KOPT-K1 (cell line): ENCODE measurements around the gene SRD5A1.

ENCODE experiments used
- H3K27ac ChIP-seq: fragments of 200-600 bp; sonication (generic); 2 replicates; pipeline ENCODE4 v1.5.1; 2016; ENCODE audit warnings: antibody characterized with exemption, mild to moderate bottlenecking, low read depth, low read length; ENCODE audit not compliant: poor library complexity, severe bottlenecking
- H3K36me3 ChIP-seq: fragments of 200-600 bp; sonication (generic); 2 replicates; pipeline ENCODE4 v1.5.1; 2017; ENCODE audit warnings: antibody characterized with exemption, mild to moderate bottlenecking, low read length, moderate library complexity; ENCODE audit not compliant: insufficient read depth
- H3K9me3 ChIP-seq: fragments of 200-600 bp; sonication (generic); 2 replicates; pipeline ENCODE4 v1.5.1; 2017; ENCODE audit warnings: antibody characterized with exemption, low read length, mild to moderate bottlenecking; ENCODE audit not compliant: insufficient read depth, poor library complexity, severe bottlenecking

SRD5A1 gene

DNA sequence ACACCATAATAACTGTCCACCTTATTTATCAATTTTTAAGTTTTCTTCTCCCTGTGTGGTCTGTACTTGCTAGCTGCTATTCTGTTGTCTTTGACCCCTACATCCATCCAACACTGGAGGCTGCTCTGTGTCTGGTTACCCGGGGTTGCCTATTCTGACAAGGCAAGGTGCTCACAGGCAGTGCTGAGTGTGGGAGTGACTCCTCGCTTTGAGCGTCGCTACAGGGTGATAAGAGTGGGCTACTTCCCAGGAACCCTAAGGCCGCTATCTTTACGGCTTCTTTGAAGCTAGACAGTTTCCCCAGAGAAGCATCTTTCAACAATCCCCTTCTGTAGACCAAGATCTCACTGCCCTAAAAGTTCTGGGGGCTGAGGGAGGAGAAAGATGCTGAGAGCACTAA is 35.7 kb upstream of the SRD5A1 start:
- peaks cover 73% of the 10 kb centered on the region for H3K36me3 ChIP-seq

DNA sequence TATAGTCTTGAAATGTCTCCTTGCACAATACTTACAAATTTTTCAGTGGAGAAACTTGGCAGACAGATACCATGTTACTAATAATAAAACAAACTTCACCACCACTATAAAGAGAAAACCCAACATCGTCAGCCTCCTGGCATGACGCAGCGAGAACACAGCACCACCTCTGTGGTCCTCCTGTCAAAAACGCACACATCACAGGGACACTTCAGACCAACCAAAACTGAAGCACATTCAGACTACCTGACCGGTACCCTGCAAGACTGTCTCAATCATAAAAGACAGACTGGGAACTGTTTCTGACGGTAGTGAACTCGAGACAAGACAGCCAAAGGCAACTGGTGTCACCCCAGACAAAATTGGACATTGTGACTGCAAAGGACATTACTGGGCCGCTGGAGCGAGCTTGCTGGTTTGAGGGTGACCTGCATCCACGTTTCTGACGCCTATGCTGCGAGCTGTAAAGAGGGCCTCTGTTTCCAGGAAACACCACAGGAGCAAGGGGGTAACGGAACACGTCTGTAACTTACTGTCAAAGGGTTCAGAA is 34.8 kb upstream of the SRD5A1 start:
- Histone ChIP-seq H3K27ac (no peak overlapping the region), H3K36me3 (peaks cover 82% of the 10 kb centered on the region), H3K9me3 (no peaks in the 10 kb centered on the region)

More for the DNA sequence above, 35.7 kb upstream of the SRD5A1 start:
- Histone ChIP-seq H3K27ac (no peak overlapping the region), H3K9me3 (no peaks in the 10 kb centered on the region)

DNA sequence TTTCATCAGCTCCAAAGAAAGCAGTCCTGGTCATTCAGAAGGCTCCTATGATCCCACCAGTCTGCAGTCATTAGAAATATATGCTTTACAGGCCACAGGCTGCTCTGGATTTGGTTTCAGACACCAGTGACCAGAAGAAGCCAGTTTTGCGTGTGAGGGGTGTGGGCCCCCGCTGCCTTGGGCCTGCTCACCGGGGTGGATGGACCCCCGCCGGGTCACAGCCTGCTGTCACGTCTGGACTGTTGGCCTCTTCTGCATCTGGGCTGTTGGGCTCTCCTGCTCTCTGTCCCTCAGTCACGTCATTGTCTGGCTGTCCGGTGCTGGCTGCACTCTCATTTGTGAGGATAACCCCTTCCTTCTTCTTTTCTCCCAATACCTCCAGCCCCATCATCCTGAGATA is 33.5 kb upstream of the SRD5A1 start:
- H3K27ac ChIP-seq: no peak overlapping the region
- no peaks in the 10 kb centered on the region for H3K9me3 ChIP-seq
- H3K36me3 ChIP-seq: peaks cover 95% of the 10 kb centered on the region

DNA sequence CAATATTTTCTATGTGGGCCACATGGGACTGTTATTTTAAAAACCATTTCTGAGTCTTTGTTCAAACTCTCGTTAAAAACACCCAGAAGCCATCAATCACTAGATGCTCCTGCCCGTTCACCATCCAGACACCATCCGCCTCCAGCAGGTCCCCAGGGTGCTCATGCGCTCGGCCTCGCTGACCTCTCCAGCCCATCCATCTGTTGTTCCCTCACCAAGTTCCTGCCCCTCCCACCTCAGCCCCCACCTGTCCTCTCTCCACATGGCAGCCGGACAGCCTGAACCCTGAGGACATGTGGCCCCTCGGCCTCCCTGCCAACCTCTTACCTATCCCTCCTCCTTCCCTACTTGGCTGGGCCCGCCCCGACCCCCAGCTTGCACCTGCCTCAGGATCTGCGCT is 32.0 kb upstream of the SRD5A1 start:
- Histone ChIP-seq H3K27ac (no peak overlapping the region), H3K9me3 (no peaks in the 10 kb centered on the region), H3K36me3 (peaks cover 100% of the 10 kb centered on the region)

DNA sequence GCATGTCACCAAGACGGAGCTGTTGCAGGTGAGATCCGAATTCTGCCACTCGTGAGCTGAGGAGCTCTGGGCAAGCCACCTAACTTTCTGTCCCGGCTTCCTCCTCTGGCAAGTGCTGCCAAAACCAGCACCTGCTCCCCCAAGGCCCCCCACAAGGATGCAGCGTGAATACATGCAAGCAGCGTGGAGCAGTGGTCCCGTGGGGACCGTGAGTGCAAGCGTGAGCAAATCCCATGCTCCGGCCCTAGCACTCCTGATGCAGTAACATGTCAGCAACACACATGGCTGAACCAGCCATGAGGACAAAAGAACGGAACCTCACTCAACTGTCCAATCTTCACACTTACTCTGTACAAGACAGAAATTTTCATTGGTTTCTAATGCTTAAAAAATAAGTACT is 31.4 kb upstream of the SRD5A1 start:
- Histone ChIP-seq H3K27ac (no peak overlapping the region), H3K36me3 (peaks cover 100% of the 10 kb centered on the region), H3K9me3 (no peaks in the 10 kb centered on the region)

DNA sequence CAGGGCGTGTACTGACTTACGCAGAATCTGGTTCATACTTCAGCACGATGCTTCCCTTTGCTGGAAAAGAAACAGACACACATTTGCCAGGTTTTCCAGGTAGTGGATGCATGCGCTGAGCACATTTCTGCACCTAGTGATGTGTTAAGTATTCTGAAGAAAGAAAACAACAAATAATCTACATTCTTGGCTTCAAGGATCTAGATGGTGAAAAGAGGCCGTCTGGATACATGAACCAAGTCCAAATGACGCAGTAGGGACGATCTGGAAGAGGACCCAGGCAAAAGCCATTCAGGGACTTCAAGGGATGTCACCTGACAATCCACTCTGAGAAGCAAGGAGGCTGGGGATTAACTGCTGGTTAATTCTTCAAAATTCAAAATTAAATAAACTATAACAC is 30.8 kb upstream of the SRD5A1 start:
- no peaks in the 10 kb centered on the region for H3K9me3 ChIP-seq
- peaks cover 100% of the 10 kb centered on the region for H3K36me3 ChIP-seq
- H3K27ac ChIP-seq: no peak overlapping the region

DNA sequence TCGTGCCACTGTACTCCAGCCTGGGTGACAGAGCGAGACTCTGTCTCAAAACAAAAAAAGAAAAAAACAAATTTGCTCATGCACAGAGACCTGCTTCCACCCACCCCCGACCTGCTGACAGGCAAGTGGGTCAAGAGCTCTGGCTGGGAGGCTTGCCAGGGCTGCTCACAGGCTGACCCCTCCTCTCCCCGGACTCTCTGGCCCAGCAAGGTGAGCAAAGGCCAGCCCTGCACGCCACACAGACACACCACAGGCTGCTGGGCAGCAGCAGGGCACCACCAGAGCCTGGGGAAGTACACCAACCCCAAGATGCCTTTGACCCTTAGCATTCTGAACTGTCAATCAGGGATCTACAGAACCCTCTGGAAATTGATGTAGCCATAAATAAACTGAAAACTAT is 29.6 kb upstream of the SRD5A1 start:
- Histone ChIP-seq H3K36me3 (peaks cover 100% of the 10 kb centered on the region), H3K9me3 (no peaks in the 10 kb centered on the region), H3K27ac (no peak overlapping the region)

DNA sequence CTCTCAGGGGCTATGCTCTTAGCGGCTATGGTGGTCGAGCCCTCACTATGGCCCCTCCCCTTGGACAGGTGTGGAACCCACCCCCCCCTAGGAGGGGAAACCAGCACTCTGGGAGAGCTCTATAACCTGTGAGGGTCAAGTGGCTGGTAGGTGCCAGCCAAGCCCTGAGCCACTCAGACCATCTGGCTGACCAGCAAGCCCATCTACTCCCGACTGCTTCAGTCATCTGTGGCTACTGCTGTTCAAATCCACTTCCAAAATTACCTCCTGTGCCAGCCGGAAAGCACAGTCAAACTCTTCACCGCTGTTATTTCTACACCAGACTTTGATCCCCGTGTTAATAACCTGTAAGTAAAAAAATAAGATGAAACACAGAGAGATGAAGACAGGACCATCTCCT is 28.9 kb upstream of the SRD5A1 start:
- Histone ChIP-seq H3K9me3 (no peaks in the 10 kb centered on the region), H3K36me3 (peaks cover 100% of the 10 kb centered on the region), H3K27ac (no peak overlapping the region)

DNA sequence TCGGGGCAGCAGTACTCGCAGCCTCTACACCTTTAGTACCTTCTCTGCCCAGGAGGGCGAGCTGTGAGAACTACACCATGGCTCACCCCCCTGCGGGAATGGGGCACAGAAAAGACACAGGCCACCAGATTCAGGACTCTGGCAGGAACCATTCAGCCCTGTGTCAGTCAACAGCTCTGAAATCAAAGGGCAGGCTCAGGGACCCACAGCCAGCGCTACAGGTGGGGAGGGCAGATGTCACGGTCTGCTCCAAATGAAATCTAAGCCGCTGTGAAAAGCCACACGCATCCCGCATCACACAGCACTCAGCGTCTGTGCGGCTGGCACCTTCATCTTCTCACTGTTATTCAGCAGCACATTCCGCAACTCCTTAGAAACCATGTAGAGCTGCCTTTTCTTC is 28.3 kb upstream of the SRD5A1 start:
- no peaks in the 10 kb centered on the region for H3K9me3 ChIP-seq
- H3K36me3 ChIP-seq: peaks cover 100% of the 10 kb centered on the region
- H3K27ac ChIP-seq: no peak overlapping the region

DNA sequence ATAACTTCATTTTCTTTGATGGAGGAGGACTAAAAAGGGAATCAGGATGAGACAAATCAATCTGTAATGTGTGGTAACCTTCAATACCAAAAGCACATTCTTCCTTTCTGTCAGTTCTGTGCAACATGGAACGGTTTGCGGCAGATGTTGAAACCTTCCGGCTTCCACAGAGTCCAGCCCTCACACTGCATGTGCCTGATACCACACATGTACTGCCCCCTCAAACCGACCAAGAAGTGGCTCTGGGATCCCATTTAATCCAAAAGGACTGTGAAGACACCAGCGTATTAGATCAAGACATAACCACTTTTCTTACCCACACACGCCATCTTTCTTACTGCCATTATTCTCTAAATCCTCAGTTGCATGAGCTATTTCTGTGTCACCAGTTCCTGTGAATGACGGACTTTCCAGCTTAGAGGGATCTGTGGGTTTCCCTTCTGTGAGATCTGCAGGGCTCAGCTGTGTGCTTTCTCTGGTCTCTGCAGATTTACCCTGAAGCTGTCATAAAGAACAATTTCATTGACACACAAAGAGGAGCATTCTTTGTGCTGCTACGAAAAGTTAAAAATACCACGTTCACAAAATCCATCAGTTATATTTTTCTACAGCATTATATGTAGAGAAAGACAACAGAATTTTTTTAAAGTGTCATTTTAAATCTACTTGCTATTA is 26.2 kb upstream of the SRD5A1 start:
- no peaks in the 10 kb centered on the region for H3K9me3 ChIP-seq
- H3K27ac ChIP-seq: no peak overlapping the region
- peaks cover 100% of the 10 kb centered on the region for H3K36me3 ChIP-seq

DNA sequence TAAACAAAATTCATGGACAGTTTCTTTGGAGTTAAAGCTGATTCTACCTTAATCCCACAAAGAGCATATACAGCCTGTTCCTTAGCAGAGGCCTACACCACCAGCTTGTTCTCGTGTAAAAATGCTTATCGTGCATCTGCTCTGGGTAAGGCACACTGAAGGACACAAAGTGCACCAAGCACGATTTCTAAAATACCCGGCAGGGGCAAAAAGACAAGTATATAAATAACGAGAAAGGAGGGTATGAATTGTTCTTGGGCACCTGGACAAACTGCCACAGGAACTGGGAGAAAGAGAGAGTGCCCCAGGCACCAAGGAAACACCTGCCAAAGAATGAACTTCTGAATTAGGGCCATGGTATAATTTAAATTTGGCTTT is 25.7 kb upstream of the SRD5A1 start:
- H3K27ac ChIP-seq: no peak overlapping the region
- peaks cover 100% of the 10 kb centered on the region for H3K36me3 ChIP-seq
- H3K9me3 ChIP-seq: no peaks in the 10 kb centered on the region

DNA sequence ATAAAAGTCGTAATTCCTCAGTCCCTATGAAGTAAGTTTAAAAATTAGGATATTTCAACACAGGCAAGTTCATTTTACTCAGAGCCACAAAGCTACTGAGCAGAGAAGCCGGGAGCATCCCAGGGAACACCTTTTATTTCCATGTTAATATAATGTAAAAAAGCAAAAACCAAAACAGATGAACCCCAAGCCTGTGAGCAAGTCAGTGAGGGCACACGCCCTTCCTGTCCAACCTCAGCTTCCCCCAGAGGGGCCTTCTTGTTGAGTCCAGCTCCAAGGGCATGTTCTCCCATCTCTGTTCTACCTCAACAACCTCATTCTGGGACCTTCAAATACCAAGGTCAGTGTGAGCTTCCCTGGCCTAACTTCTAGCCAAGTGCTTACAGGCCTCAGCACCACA is 25.2 kb upstream of the SRD5A1 start:
- H3K9me3 ChIP-seq: no peaks in the 10 kb centered on the region
- no peak overlapping the region for H3K27ac ChIP-seq
- peaks cover 100% of the 10 kb centered on the region for H3K36me3 ChIP-seq

DNA sequence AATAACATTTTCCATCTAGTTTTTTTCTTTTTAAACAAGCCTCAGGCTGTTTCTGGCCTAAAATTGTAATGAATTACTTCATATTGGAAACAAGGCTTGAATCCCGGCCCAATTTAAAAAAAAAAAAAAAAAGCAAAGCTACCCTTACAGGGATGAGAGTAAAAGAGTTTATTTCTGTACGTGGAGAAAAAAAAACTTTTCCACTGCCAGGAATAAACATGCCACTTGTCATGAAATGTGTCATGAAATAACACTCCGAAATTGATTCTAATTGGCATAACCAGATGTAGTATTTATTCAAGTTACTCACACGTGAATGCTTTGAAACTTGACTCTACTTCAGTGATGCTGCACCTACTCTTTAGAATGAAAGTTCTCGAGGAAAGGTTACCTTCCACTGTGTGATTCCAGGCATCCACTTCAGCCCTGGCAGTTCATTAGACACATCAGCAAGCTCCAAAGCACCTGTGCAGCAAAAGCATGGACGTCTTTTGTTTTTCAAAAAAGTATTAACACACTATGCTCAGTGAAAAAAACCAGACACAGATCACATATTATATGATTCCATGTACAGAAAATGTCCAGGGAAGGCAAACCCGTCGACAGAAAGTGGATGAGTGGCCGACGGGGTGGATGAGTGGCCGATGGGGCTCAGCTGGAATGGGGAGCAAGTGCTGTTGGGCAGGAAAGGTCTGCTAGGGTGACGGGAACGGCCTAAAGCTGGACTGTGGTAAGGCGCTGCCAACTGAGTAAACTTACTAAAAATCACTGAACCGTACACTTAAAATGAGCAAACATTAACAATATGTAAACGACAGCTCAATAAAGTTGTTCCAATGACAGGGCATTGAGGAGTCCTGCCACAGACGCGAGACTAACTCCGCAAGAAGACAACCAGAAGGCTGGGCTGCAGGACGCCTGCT is 21.6 kb upstream of the SRD5A1 start:
- Histone ChIP-seq H3K36me3 (peaks cover 100% of the 10 kb centered on the region), H3K27ac (no peak overlapping the region), H3K9me3 (no peaks in the 10 kb centered on the region)

DNA sequence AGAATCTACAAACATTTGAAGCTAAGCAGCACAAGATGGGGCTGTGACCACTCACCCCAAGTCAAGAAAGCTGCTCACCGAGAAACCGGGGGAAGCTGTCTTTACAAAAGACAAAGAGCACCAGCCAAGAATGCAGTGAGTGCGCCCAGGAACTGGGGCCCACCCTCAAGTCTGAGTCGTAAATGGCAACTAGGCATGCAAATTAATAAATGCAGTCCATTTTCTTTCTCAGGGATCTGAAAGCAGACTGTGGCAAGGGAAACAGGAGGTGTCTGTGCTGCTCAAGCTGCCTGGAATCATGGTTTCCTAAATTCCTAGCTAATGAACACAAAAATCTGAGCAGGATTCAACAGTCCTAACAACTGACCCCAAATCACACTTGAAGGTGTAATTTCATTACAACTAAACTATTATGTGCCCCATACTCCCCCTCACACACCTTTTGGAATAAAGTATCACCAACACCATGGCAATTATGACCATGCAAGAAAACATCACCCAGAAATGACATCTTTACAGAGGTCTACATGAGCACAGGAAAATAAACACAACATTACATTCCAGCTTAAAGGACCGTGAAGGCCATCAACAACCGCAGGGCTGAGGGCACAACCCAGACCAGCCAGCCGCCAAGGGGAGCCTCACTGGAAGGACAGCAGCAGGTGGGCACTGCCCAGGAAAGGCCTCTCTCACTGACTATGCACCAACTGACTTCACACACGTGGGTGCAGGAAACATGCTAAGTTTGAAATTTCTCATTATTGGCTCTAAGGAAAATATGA is 18.0 kb upstream of the SRD5A1 start:
- Histone ChIP-seq H3K9me3 (no peaks in the 10 kb centered on the region), H3K27ac (no peak overlapping the region), H3K36me3 (peaks cover 100% of the 10 kb centered on the region)

DNA sequence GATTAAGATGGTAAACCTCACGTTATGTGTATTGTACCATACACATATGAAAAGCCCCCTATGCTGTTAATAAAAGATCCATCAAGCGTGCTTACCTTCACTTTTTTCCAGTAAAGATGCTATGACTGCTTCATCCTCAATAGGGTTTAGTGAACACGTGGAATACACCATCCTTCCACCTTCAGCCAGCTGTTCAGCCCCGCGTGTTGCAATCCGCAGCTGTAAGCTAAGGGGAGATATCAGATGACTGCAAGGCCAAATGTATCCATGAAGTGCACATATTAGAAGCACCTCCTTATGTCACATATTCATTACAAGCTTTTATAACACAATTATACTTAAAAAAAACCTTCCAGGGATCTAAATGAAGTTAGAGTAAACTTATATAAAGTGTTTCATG is 16.6 kb upstream of the SRD5A1 start:
- H3K27ac ChIP-seq: no peak overlapping the region
- H3K36me3 ChIP-seq: peaks cover 100% of the 10 kb centered on the region
- H3K9me3 ChIP-seq: no peaks in the 10 kb centered on the region
